ENCODE data around the gene DAO. TPM values are rescaled to one million over a fixed set of nuclear protein-coding genes. Genes with fewer than 3 reads are reported as not detected.

Gene DAO
- total and polyA plus RNA-seq, 2 of the 4 experiments (the other 2 are of a cell fraction): not detected

- TF ChIP-seq MAFK (IDR thresholded peaks at IDR 0.05; ENCODE audit: low read depth, low read length): no peak
- no peak; the same call in 1 of the 2 replicates for TF ChIP-seq CHD1 (IDR thresholded peaks at IDR 0.05; ENCODE audit: low read depth, low read length)
Measured at GRCh38 chr12:108839018-108839889, 40.6 kb upstream of the DAO start (continued).

- intact Hi-C loops (cut with micrococcal nuclease) (no loop called here), dilution Hi-C loops (cut with HindIII; ENCODE audit: low sequenced_read_pairs, unreplicated experiment) (no loop called here), in situ Hi-C loops (cut with MboI; ENCODE audit: low sequenced_read_pairs) (no loop called here)
- Histone ChIP-seq H4K8ac (ENCODE audit: low read depth in 2 of 2, low read length in 2 of 2) (peak overlapping the region; percentile 42 to 83), H3K27me3 (ENCODE audit: control insufficient read depth, insufficient read depth, low read length) (no peaks in the 10 kb centered on the region), H4K91ac (ENCODE audit: insufficient read depth, low read depth, low read length) (peak overlapping the region; percentile 82), H3K4me2 (ENCODE audit: low read depth, low read length) (no peak overlapping the region), H3K9me1 (ENCODE audit: insufficient read depth, low read length) (peaks cover 27% of the 10 kb centered on the region), H2AFZ (replicated peaks; ENCODE audit: low read length, poor library complexity) (no peak overlapping the region), H2BK20ac (ENCODE audit: low read depth, low read length) (peak overlapping the region; percentile 97), H3K9me3 (ENCODE audit: control insufficient read depth, insufficient read depth, low read length) (no peaks in the 10 kb centered on the region), H3K9ac (ENCODE audit: low read depth, low read length) (peak overlapping the region; percentile 46), H2BK5ac (ENCODE audit: low read depth, low read length, poor library complexity, severe bottlenecking) (peak overlapping the region; percentile 94), H3K4me1 (ENCODE audit: control insufficient read depth, insufficient read depth, low read length) (peaks cover 38% of the 10 kb centered on the region), H3K18ac (ENCODE audit: low read depth, low read length) (peak overlapping the region; percentile 72), H3K4me3 (ENCODE audit: insufficient read depth, low read depth, low read length) (no peak overlapping the region), H3K4ac (ENCODE audit: low read depth, low read length) (peak overlapping the region; percentile 85), H2AK9ac (replicated peaks; ENCODE audit: low read depth, low read length, poor library complexity) (peak overlapping the region; percentile 38), H2BK15ac (ENCODE audit: low read depth, low read length) (peak overlapping the region; percentile 26; the same call in 2 of the 3 replicates), H4K20me1 (ENCODE audit: insufficient read depth, low read length) (peaks cover 7% of the 10 kb centered on the region; the same call in 1 of the 2 replicates), H3K27ac (ENCODE audit: insufficient read depth, low read length) (peak overlapping the region; percentile 99), H3K79me1 (ENCODE audit: low read depth in 1 of 2, low read length in 2 of 2) (peaks cover 26 to 67% of the 10 kb centered on the region in 2 experiments), H3K56ac (ENCODE audit: extremely low read depth, insufficient read depth, low read length) (peak overlapping the region; percentile 93; the same call in 1 of the 2 replicates), H4K5ac (ENCODE audit: low read depth, low read length) (peak overlapping the region; percentile 54; the same call in 1 of the 2 replicates), H3K14ac (replicated peaks; ENCODE audit: low read depth, low read length) (peak overlapping the region; percentile 82), H2AK5ac (ENCODE audit: low read depth, low read length) (peak overlapping the region; percentile 89), H2BK120ac (ENCODE audit: low read depth, low read length) (peak overlapping the region; percentile 95), H3K23ac (ENCODE audit: low read depth, low read length) (peak overlapping the region; percentile 80), H3K36me3 (ENCODE audit: control insufficient read depth, insufficient read depth, low read length) (peaks cover 41% of the 10 kb centered on the region)
- DNase-seq (no peak), ATAC-seq (ENCODE audit: low read depth) (no peak)
- CTCF ChIA-PET: interaction anchor here (0.9 kb wide), 1 partner anchor 61 kb away, joined by 3 read pairs; no protein-coding TSS in a partner anchor
- BruUV-seq (replicated peaks): no TSS peak
- WGBS, 2 experiments (ENCODE audit: extremely low coverage in 2 of 2, insufficient read length in 1 of 2): 95% methylated on average over 5 of the region's 10 CpGs; no CpG with 5 or more reads in 1 of the 2 experiments
- TF ChIP-seq POLR2A (IDR thresholded peaks at IDR 0.05; ENCODE audit: low read depth, low read length) (no peak), NFE2L2 (IDR thresholded peaks at IDR 0.05; ENCODE audit: low read depth, low read length) (no peak), MAZ (IDR thresholded peaks at IDR 0.05; ENCODE audit: borderline replicate concordance, low read depth, low read length) (no peak), RCOR1 (IDR thresholded peaks at IDR 0.05; ENCODE audit: insufficient replicate concordance, low read length) (no peak), CEBPB (IDR thresholded peaks at IDR 0.05; ENCODE audit: low read depth, low read length) (no peak), SMC3 (IDR thresholded peaks at IDR 0.05; ENCODE audit: low read depth, low read length) (no peak), RAD21 (IDR thresholded peaks at IDR 0.05; ENCODE audit: low read length) (no peak), BHLHE40 (IDR thresholded peaks at IDR 0.05; ENCODE audit: low read depth, low read length) (no peak), CHD1 (IDR thresholded peaks at IDR 0.05; ENCODE audit: low read depth, low read length) (no peak)
- POLR2A ChIA-PET (ENCODE audit: unreplicated experiment): interaction anchor here (0.6 kb wide), 1 partner anchor 8 kb away, joined by 3 read pairs; no protein-coding TSS in a partner anchor
Measured at GRCh38 chr12:108839890-108840230, 40.0 kb upstream of the DAO start.

Data from IMR-90 (cell line).